Esophagus muscularis mucosa (tissue), 3 donors: Measurements from ENCODE around the gene PTAFR.

Source experiments
- CTCF ChIP-seq, 3 experiments: fragments of 200-600 bp in 2 of 3; fragments of 450-650 bp in 1 of 3; sonication (generic) in 2 of 3; IDR thresholded peaks; one replicate each; pipeline ENCODE4 v1.5.1; 2017 to 2019; ENCODE audit warnings: antibody characterized with exemption in 3 of 3, mild to moderate bottlenecking in 2 of 3, moderate library complexity in 1 of 3
- EP300 ChIP-seq: sonication (generic); formaldehyde crosslinking; IDR thresholded peaks from one replicate; pipeline ENCODE4 v1.6.1; 2017; ENCODE audit warnings: antibody characterized with exemption

GRCh38 chr1:28209700-28210099 lies 33.2 kb upstream of the PTAFR start:
- TF ChIP-seq CTCF (IDR thresholded peaks at IDR 0.05) = no peak
- TF ChIP-seq EP300 = no peak
